Retina (tissue), 1 donor: Measurements from ENCODE around the gene ANKS6.

Experiments
- DNase-seq: peaks from one replicate; pipeline ENCODE4 v3.0.0-alpha.2; 2016

Gene ANKS6

GRCh38 chr9:98811051-98811650 is 14.8 kb upstream of the ANKS6 start:
- no peak for DNase-seq

- no peak for DNase-seq
These were observed 13.9 kb upstream of the ANKS6 start for GRCh38 chr9:98810102-98810842.

DNA sequence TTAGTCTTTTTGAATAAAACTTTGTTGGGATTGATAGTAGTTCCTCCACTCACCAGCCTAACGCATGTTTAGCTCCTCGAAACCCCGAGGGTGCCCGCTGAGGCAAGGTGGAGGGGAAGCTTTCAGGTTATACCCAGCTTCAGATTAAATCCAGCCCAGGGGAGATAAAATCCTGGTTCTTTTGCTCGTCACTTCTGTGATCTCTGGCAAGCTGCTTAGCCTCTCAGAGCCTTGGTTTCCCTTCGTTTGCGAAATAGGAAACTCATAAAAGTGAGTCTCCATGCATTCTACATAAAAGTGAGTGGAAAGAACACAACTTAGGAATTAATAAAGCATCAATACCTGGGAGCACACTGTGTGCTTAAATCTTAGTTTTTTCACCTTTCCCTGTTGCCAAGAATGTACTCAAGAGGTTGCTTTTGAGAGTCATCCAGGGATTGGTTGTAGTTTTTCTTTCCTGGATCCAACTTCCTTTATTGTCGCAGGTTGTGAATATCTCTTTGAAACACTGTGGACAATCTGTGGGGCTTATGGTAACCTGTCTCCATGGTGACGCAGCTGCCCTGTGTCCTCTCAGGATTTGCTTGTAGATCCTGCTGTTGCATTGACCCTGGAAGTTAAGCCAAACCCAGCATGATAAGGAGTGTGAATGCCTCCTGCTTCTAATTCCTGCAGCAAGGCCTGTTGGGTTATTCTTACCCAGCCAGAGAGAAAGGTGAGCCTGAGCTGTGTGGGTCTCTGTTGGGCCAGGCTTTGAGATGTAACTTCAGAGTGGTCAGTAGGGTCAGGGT is 13.2 kb upstream of the ANKS6 start:
- DNase-seq, result no peak

- DNase-seq, result no peak
These were observed 12.5 kb upstream of the ANKS6 start for GRCh38 chr9:98808875-98809274.

DNA sequence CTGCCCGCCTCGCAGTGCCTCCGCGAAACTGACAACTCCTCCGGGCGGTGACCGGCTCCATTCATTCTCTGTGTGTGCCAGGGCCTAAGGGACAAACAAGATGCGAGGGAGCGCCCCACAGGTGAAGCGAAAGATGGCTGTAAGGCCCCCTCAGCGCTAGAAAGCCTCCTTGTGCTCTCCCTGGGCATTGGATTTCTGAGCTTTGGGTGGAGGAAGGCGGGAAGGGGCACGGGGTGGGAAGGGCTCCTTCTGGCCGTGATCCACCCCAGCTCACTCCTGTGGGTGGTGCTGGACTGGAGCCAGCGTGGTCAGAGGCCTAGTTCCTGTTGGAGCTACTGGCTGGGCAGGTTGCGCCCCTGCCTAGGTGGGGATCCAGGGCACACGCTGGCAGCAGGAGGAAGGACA is 12.1 kb upstream of the ANKS6 start:
- no peak for DNase-seq

GRCh38 chr9:98807814-98808195 is 11.4 kb upstream of the ANKS6 start:
- peak; percentile 65 for DNase-seq

- DNase-seq, result peak; percentile 52
These were observed 10.9 kb upstream of the ANKS6 start, which contains the start of gene GALNT12 for GRCh38 chr9:98807070-98807813. Gene GALNT12 (plus strand): TSS chr9:98807670. CDS start chr9:98807699, 29 bp downstream.

DNA sequence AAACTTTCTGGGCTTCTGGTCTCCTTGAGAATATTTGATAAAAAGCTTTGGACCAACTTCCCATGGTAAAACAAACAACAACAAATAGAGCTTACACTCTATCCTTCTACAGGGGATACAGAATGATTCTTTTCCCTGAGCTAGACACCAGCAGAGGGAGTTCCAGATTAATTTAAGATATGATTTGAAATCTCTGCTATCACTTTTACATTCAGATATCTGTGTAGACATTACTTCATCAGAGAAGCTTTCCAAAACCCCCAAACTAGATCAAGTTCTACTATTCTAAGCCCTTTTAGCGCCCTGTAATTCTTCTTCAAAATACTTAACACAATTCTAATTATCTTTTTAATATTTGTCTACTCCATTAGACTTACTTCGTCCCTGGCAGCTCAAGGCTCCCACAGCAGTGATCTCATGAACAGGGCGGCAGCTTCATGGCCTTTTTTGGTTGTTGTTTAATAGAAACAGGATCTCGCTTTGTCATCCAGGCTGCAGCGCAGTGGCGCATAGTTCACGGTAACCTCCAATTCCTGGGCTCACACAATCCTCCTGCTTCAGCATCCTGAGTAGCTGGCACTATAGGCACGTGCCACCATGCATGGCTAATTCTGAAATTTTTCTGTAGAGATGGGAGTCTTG is 10.2 kb upstream of the ANKS6 start:
- DNase-seq, result no peak

DNA sequence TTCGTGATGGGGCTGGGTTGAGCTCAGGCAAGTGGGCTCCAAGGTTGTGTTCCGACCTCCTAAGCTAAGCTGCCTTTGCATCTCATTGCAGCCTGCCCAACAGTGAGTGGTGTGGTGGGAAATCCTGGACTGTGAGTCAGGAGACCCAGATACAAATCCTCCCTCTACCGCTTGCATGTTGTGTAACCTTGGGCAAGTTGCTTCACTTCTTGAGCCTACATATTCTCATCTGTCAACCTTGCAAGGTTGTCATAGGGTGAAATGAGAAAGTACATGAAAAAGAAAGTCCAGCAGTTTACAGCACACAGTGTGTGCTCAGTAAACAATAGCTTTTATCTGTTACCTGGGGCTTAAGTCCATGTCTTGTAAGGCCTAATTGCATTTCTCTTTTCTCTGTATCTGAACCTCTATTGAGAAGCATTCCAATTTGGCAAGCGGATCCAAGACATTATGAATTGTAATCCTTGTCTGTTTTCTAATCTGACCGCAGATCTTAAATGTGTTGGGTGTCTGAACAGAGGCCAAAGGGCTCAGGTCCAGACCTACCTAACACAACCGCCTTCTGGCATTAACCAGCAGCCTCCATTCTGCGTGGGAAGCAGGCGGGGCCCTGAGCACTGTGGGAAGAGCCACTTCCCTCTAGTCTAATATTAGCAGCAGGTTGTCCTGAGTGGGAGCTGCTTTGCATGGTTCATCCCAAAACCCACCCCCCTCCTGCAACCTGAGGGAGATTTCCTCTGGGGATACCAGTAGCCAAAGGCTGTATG is 9.3 kb upstream of the ANKS6 start:
- DNase-seq, result no peak

GRCh38 chr9:98804083-98804482 is 7.7 kb upstream of the ANKS6 start:
- no peak for DNase-seq

GRCh38 chr9:98801969-98802371 is 5.6 kb upstream of the ANKS6 start:
- DNase-seq, result no peak

GRCh38 chr9:98801561-98801960 is 5.2 kb upstream of the ANKS6 start:
- DNase-seq, result no peak

DNA sequence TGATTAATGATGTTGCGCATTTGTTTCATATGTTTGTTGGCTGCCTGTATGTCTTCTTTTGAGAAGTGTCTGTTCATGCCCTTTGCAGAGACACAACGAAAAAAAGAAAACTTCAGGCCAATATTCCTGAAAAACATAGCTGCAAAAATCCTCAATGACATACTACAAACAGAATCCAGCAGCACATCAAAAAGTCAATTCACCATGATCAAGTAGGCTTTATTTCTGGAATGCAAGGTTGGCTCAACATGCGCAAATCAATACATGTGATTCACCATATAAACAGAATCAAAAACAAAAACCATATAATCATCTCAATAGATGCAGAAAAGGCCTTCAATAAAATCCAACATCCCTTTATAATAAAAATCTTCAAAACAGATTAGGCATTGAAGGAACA is 1.9 kb upstream of the ANKS6 start:
- no peak for DNase-seq

DNA sequence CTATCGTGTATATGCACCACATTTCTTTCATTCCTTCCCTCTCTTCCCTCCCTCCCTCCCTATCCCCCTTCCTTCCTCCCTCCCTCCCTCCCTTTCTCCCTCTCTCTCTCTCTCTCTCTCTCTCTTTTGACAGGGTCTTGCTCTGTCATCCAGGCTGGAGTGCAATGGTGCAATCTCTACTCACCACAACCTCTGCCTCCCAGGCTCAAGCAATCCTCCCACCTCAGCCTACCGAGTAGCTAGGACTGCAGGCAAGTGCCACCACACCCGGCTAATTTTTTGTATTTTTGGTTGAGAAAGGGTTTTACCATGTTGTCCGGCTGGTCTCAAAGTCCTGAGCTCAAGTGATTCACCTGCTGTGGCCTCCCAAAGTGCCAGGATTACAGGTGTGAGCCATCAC is 1.1 kb upstream of the ANKS6 start:
- no peak for DNase-seq

- DNase-seq, result peak; percentile 60
These were observed 388 bp downstream of the ANKS6 start for GRCh38 chr9:98795970-98796363.

- no peak for DNase-seq
These were observed 930 bp downstream of the ANKS6 start for GRCh38 chr9:98795295-98795955.

GRCh38 chr9:98794802-98795201 is 1.6 kb downstream of the ANKS6 start:
- DNase-seq, result no peak

DNA sequence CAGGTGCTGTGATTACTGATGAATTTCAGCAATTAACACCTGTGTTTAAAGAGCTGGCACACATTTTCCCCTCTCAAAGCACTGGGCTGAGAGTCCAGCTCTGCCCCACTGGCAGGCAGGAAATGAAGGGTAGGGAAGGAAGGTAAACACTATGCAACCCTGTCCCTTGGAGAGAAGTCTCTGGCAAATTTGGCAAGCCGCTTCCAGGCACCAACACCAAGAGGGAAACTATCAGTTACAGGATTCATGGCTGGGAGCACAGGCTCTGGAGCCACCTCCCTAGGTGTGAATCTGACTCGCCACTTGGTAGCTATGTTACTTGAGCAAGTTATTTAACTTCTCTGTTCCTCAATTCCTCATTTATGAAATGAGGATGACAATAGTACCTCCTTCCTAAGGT is 3.3 kb downstream of the ANKS6 start:
- no peak for DNase-seq

DNA sequence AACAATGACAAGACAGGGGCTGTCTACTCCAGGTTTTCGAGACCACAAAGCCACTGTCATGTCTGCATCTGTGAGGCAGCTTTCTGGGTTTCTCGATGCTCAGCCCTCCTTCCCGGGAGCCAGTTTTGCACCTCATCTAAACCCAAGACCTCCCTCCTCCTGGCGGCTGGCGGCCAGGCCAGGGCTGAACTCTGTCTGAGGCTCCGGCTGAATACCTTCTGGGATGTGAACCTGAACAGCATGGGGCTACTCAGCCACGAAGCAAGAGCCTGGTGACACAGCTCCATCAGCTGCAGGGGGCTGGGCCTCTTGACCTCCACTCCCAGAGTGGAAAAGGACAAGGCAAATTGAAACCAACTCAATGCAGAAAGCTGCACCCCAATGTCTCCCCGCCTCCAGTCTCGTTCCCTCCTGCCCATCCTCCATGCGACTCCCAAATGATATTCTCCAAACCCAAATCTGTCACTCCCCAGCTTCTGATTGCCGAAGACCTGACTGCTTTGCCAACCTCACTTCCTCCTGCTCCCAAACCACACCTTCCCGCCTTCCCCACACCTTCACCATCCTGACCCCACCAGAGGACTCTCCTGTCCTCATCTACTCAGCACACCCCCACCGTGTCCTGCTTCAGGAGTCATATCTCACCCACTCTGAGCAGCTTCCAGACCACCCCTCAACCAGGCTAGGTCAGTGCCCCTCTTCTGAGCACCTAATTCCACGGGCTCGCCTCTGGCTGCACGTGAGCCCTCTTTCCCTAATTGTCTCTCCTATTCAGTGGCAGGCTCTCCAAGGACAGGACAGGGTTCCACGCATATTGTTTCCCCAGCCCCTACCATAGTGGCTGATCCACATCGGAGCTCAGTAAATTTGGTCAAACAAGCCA is 4.5 kb downstream of the ANKS6 start:
- no peak for DNase-seq
